T-helper 22 cell (primary cell): ENCODE measurements around the gene C6orf89.
A peak's percentile ranks its signal among the peaks of the same experiment; 100 is the strongest.
"Not testable (repeated sequence)": the region's sequence is repeated elsewhere in the genome, so short reads cannot be mapped to it uniquely, and the experiment has no call there.

ENCODE experiments used
- DNase-seq: peaks from one replicate; pipeline ENCODE4 v3.0.0-alpha.2; 2020; ENCODE audit warnings: low read depth

The C6orf89 gene

DNA sequence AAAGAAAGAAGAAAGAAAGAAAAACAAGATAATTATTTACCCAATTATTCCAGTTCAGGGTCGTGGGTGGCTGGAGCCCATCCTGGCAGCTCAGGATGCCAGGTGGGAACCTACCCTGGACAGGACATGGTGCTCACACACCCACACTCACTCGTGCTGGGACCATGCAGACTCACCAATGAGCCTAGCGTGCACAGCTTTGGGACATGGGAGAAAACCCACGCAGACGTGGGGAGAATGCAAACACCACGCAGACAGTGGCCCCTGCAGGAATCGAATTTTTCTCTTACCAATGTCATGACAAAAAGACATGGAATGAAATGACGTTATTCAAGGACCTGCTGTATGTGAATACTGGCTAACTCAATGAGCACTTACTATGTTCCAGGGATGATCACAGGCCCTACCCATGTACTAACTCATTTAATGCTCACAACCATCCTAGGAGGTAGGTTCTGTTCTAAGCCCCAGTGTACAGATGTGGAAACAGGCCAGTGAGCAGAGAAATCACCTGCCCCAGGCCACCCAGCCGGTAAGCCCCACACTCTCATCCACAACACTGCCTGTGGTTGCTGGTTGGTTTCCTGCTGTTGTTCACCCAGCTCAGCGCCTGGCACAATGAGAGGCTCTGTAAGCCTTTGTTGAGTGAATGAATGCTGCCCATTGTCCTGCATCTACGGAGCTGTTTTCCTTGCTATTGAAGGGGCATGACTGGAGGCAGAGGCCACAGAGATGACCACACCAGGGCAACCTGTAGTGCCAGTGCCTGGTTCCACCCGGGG is 62.0 kb downstream of the C6orf89 start:
- peak; percentile 32 for DNase-seq

DNA sequence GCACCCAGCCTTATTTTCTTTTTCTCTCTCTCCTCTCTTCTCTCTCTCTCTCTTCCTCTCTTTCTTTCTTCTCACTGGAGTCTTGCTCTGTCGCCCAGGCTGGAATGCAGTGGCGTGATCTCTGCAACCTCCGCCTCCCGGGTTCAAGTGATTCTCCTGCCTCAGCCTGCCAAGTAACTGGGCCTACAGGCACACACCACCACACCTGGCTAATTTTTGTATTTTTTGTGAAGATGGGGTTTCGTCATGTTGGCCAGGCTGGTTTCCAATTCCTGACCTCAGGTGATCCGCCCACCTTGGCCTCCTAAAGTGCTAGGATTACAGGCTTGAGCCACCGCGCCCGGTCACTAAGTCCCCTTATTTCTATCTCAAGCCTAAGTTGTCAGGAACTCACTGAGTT is 63.3 kb downstream of the C6orf89 start:
- not testable (repeated sequence) for DNase-seq

DNA sequence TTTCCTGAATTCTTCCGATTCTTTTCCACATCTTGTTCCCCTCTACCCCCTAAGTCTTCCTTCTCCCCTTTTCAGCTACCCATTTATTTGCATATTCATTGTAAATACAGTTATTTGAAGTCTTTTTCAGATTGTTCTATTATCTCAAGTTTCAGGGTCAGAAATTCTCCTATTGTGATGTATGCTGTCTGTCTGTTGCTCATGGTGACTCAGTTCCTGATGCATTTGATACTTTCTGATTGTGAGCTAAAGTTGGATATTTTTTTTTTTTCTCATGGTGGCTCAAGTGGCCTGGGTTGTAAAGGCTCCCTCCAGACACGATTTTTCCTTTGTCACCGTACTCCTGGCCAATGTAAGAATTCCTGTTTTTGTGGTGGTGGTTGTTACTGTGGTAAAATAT is 63.9 kb downstream of the C6orf89 start:
- DNase-seq, result no peak

DNA sequence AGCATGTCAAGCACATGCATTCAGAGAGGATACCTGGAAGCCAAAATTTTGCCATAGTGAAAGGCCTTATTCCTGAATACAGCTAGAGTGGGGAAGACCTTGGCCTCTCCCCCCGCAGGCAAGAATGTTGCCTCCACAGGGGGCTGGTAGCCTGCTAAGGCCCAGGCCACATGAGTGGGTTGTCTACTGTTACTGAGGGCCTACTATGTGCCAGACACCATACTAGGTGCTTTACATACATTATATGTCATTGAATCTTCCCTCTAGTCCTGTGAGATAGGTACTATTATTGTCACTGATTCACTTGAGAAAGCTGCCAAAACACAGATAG is 68.1 kb downstream of the C6orf89 start:
- DNase-seq, result no peak

DNA sequence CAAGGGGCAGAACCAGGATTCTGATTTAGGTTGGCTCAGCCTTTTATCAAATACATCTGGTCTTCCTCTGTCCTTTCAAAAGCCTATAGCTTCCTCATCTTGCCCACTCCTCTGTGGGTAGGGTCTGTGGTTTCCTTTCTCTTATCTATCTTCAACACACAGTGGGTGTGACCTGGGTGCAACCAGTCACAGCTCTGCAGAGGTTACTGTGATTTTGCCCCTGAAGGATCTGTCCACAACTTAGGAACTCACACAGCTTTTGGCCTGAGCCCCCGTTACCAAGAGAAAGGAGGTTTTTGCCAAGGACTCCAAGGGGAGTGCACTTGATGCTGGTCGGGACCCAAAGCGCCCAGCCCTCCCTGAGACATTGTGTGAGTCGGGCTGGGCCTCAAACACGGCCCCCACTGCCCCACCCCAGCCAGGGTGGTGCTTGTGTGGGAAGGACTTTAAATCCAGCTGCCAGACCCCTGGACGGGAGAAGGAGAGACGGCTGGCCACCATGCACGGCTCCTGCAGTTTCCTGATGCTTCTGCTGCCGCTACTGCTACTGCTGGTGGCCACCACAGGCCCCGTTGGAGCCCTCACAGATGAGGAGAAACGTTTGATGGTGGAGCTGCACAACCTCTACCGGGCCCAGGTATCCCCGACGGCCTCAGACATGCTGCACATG is 68.6 kb downstream of the C6orf89 start, which contains the start of gene PI16:
Gene PI16 (plus strand): TSS at position 477 of the 670 bp plus-strand sequence. CDS start 23 bp downstream, at position 500.
- DNase-seq, result peak; percentile 19

DNA sequence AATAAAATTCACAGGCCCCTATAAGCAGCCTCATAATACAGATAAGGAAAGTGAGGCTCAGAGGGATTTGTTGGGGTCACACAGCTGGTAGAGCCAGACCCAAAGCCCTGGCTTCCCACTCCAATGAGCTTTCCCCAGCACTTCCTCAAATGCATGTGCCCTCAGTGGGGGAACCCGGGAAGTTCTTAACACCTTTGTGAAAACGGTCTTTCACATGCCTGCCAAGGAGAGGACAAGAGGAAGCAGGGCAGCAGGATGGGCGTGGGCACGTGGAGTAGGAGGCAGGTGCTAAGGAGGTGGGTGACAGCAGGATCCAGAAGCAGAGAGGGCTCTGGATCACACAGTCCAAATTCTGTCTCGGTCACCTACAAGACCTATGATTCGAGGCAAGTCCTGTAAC is 69.4 kb downstream of the C6orf89 start:
- DNase-seq, result no peak

DNA sequence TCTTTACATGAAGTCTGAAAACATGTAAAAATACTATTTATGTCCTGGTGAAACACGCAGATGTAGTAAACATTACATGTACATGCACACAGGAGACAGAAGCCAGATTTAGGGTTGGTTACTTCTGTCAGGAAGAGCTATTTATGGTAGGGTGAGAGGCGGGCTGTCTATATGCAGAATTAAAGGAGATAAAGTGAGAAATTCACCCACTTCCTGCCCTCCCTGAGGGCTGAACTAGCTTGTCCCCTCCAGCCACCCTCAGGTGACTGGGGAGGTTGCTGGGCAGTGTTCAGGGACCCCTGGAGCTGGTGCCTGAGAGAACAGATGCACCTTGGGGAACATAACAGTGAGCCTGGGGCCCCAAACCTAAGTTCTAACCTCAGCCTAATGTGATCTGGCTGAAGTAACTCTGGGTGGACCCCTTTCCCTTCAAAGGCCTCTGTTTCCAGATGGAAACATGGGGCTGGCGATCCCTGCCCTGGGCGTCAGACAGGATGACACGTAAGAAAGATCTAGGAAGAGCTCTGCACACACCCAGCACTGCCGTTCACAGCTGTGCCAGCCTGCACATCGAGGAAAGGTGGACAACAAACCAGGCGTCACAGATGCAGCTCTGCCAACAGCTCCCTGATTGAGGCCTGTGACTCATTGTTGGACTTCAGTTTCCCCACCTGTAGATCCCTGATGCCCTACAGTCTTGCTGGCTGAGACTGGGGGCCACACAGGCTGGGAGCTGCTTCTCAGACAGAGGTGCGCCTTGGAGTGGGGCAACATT is 70.1 kb downstream of the C6orf89 start:
- no peak for DNase-seq

DNA sequence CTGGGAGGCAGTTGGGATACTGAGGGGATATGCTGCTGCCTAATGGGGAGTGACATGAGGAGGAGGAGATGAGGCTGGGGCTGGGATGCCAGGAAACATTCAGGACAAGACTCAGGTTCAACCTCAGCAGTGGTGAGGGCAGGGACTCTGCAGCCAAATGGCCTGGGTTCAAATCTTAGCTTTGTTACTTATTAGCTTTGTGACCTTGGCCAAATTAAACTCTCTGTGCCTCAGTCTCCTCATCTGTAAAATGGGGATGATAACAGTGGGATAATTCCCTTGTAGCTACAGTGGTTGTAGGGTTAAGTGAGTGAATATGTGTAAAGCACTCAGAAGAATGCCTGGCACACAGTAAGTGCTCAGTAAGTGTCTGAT is 70.7 kb downstream of the C6orf89 start:
- no peak for DNase-seq

DNA sequence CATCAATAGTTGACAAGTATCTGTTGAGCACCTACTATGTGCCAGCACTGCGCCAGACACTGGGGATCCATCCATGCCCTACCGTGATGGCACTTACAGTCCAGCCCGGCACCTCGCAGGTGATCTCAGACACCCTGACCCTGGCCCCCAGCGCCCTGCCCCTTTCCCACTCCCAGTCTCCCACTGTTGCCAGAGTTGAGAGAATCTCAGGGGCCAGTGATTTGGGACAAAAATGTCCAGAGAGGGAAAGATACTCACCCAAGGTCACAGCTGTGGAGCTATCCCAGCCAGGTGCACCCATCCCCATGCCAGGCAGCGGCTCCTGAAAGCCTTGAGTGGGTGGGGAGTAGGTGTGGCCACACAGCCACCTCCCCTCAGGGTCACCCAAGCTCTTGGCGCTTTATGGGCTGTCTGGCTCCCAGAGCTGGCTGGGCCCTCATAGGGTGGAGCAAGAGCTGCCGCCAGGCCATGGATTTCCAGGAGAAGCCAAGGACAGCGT is 72.1 kb downstream of the C6orf89 start:
- DNase-seq, result no peak

DNA sequence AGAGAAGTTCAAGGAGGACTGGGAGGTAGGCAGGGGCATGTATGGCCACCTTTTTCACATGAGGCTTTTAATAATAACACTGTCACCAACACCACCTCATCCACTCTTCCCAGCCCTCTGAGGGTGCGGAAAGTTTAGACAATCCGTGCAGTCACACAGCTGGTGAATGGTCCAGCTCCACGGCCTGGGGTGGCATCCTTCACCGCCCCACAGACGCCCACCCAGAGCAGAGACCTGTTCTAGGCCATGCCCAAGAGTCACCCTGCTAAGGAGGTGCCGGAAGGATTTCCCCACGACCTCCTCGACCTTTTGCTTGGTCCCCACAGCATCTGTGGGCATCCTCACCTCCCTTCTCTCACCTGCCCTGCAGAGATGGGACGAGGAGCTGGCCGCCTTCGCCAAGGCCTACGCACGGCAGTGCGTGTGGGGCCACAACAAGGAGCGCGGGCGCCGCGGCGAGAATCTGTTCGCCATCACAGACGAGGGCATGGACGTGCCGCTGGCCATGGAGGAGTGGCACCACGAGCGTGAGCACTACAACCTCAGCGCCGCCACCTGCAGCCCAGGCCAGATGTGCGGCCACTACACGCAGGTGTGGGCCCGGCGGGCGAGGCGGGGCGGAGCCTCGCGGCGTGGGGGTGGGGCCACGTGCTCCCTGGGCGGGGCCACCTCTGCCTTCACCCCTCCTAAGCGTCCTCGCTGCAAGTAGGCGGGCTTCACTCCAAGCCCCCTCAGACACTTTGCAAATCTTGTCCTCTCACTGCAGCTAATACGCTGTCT is 73.2 kb downstream of the C6orf89 start:
- no peak for DNase-seq

DNA sequence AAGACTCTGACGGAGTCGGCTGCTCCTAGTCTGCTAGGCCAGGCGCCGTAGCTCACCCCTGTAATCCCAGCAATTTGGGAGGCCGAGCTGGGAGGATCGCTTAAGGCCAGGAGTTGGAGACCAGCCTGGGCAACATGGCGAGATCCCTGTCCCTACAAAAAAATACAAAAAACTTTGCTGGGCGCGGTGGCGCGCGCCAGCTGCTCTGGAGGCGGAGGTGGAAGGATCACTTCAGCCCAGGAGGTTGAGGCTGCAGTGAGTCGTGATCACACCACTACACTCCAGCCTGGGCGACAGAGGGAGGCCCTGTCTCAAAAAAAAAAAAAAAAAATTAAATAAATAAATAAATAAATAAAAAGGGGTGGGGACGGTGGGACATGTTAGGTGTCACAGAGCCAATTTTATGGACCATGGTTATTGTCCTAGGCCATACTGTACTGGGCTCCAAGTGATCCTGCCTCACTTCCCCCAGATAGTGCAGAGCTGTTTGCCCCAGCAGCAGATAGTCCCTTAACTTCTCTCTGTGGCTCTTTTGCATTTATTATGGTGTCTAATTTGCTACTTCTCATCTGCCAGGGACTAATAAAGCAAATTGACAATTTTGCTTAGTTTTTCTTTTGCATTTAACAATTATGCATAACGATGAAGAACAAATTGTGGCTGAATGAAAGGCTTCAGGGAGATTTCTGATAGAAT is 74.0 kb downstream of the C6orf89 start:
- DNase-seq, result no peak

DNA sequence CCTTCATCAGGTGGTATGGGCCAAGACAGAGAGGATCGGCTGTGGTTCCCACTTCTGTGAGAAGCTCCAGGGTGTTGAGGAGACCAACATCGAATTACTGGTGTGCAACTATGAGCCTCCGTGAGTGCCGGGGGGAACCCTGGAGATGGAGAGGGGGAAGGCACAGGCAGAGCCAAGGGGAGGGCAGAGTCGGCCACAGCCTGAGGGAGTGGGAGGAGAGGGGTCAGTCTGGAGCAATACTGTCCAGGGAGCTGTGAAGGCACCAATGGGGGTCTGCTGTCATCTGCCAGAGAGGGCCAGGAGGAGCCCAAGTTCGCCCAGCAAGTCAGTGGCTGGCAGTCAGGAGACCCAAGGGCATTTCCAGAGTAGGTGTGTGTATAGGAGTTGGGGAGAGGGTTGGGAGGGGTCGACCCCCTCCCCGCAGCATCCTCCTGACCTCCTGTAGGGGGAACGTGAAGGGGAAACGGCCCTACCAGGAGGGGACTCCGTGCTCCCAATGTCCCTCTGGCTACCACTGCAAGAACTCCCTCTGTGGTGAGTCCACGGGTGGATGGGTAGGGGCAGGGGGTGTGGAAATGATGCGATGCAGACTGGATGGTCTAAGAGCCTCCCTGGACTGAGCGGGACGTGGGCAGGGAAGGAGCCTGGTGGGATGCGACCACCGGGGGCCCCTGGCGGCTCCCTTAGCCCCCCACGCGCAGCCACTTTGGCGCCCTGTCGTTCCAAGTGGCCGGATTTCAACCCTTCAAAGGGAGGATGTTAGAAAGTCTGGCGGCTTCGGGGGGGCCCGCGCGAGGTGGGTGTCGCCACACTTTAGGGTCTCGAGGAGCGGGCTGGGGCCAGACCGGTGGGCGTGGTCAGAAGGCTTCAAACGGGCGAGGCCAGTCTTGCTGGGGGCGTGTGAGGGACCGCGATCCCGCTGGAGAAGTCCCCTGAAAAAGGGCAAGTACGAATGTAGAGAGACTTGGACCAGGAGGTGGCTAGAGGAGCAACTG is 76.0 kb downstream of the C6orf89 start:
- no peak for DNase-seq

DNA sequence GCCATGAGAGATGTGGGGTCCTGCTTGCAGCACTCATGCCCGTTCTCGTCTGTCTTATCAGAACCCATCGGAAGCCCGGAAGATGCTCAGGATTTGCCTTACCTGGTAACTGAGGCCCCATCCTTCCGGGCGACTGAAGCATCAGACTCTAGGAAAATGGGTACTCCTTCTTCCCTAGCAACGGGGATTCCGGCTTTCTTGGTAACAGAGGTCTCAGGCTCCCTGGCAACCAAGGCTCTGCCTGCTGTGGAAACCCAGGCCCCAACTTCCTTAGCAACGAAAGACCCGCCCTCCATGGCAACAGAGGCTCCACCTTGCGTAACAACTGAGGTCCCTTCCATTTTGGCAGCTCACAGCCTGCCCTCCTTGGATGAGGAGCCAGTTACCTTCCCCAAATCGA is 77.1 kb downstream of the C6orf89 start:
- peak; percentile 76 for DNase-seq

DNA sequence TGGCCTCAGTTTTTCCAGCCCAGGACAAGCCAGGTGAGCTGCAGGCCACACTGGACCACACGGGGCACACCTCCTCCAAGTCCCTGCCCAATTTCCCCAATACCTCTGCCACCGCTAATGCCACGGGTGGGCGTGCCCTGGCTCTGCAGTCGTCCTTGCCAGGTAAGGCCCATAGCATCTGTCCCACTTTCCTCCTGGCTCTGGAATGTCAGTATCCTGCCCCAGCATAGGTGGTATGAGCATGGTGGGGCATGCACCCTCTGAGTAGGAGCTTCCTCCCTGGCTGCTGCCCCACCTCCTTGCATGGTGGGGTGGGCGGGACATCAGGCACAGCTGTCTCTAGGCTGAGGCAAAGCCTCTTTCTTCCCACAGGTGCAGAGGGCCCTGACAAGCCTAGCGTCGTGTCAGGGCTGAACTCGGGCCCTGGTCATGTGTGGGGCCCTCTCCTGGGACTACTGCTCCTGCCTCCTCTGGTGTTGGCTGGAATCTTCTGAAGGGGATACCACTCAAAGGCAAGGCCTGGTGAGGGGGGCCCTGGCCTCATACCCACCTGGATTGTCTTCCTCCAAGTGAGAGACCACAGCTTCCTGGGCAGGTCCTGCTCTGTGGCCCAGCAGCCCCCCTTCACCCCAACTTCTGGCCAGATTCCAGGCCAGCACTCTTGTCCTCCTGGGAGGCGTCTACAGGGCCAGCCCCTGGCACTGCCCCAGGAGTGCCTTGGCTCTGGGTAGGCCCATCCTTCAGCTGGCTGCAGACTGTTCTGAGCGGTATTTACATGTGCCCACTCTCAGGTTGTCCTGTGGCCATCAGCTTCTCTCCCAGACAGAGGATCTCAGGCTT is 77.9 kb downstream of the C6orf89 start:
- DNase-seq, result no peak

DNA sequence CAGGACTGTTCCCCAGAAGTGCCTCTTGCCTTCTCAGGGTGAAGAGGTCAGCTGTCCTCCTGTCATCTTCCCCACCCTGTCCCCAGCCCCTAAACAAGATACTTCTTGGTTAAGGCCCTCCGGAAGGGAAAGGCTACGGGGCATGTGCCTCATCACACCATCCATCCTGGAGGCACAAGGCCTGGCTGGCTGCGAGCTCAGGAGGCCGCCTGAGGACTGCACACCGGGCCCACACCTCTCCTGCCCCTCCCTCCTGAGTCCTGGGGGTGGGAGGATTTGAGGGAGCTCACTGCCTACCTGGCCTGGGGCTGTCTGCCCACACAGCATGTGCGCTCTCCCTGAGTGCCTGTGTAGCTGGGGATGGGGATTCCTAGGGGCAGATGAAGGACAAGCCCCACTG is 78.6 kb downstream of the C6orf89 start:
- no peak for DNase-seq

DNA sequence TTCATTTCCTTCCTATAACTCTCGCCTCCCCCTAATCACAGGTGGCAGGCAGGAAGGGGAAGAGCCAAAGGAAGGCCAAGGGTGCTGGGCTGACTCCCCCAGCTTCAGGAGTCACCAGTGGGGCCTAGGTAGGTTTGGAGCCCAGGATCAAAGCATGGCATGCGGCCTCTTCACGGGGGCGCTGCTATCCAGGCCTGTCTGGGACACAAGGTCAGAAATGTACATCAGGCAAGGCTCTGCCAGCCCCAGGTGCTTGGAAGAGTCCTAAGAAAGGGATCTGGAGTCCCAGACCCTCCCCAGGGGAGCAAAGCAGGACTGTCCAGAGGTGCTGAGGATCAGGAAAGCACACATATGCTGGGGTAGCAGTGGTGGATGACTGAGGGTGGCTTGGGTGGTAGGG is 79.2 kb downstream of the C6orf89 start:
- DNase-seq, result no peak

DNA sequence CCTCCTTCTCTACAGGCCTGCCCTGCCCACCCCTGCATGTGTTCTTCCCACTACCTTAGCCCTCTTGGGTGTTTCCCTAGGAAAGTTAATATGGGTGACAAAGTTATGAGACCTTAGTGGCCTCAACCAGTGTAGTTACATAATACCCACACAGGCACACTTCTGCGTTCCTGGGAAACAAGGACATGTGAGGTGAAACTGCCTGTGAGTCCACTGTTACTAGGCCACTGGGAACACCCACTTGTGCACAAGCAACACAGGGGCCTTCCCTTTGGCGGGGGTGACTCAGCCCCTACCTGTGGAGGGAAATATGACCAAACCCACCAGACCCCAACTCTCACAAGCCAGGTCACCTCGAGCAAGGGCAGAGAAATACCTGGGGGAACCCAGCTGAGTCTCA is 81.5 kb downstream of the C6orf89 start:
- no peak for DNase-seq

DNA sequence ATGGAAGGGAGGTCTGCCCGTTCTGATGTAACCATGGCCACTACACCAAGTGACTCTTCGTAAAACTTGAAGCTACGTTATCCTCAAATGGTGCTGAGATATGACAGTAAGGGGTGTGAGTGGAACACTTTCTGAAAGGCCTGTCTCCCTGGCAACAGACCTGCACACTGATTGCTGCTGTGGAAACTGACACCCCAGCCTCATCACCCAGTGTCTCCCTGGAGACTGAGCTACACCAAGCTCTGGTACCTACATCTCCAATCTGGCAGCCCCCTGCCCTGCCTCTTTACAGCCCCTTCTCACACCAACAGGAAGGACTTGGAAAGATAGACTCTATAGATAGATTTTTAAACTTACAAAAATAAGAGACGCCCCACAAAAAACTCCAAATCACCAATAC is 82.0 kb downstream of the C6orf89 start:
- DNase-seq, result no peak

DNA sequence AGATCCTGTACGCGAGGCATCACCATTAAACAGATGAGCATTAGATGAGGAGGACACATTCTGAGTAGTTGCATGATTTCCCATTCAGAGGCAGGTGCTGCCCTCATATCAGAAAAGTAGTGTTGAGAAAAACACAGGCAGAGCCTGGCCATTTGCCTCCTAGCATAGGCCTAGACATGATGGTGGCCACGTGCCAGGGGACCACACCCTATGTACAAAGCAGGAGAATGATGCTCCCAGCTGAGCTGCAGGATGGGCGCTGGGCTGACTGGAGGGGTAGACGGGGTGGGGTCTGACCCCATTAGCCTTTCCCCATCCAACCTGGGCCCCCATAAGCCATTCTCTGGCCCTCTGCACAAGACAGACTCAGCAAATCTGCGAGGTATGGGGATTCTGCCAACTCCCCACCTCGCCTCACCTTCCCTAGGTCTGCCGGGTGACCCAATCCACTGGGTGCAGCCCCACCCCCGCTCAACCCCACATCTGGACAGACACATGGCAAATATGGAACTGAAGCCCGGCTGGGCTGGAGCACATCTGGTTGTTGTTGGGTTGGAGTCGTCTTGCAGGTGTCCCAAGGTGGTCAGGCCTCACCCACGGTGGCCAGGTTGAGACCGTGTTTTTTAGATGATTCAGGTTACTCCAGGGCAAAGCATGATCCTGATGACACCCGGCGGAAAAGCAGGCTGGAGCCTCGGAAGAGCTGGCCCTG is 82.7 kb downstream of the C6orf89 start:
- no peak for DNase-seq
